GM19397 (cell line): ENCODE results near the gene DUSP28.
"Not testable (repeated sequence)": the region's sequence is repeated elsewhere in the genome, so short reads cannot be mapped to it uniquely, and the experiment has no call there.

Experiments used
- ATAC-seq: cut with Tn5 transposase; IDR thresholded peaks from one replicate; pipeline ENCODE4 v1.9.1; 2021; ENCODE audit warnings: mild to moderate bottlenecking, moderate library complexity; ENCODE audit not compliant: unreplicated experiment

DUSP28 gene

GRCh38 chr2:240526521-240526920, 33.6 kb upstream of the DUSP28 start:
- no peak for ATAC-seq

GRCh38 chr2:240527153-240527750, 32.9 kb upstream of the DUSP28 start:
- ATAC-seq, result no peak

GRCh38 chr2:240528406-240529040, 31.6 kb upstream of the DUSP28 start:
- ATAC-seq, result no peak

- no peak for ATAC-seq
These were observed 30.7 kb upstream of the DUSP28 start for GRCh38 chr2:240529344-240529999.

GRCh38 chr2:240530181-240530580, 30.0 kb upstream of the DUSP28 start:
- no peak for ATAC-seq

GRCh38 chr2:240531038-240531437, 29.1 kb upstream of the DUSP28 start:
- ATAC-seq, result no peak

GRCh38 chr2:240532031-240532775, 28.0 kb upstream of the DUSP28 start:
- no peak for ATAC-seq

GRCh38 chr2:240538031-240538780, 22.0 kb upstream of the DUSP28 start:
- ATAC-seq, result no peak

GRCh38 chr2:240539101-240539500, 21.1 kb upstream of the DUSP28 start:
- ATAC-seq, result not testable (repeated sequence)

GRCh38 chr2:240539906-240540305, 20.3 kb upstream of the DUSP28 start:
- no peak for ATAC-seq

- ATAC-seq, result no peak
These were observed 8.9 kb upstream of the DUSP28 start for GRCh38 chr2:240551288-240551687.

GRCh38 chr2:240551811-240552210, 8.3 kb upstream of the DUSP28 start:
- ATAC-seq, result no peak

GRCh38 chr2:240553956-240554480, 6.1 kb upstream of the DUSP28 start:
- ATAC-seq, result no peak

- no peak for ATAC-seq
These were observed 5.2 kb upstream of the DUSP28 start for GRCh38 chr2:240554767-240555493.

- no peak for ATAC-seq
These were observed 4.5 kb upstream of the DUSP28 start for GRCh38 chr2:240555541-240556250.

GRCh38 chr2:240556553-240557100, 3.5 kb upstream of the DUSP28 start:
- no peak for ATAC-seq

- ATAC-seq, result no peak
These were observed 2.9 kb upstream of the DUSP28 start for GRCh38 chr2:240557101-240557751.

- ATAC-seq, result no peak
These were observed 2.3 kb upstream of the DUSP28 start, which contains the start of gene ANKMY1 for GRCh38 chr2:240557808-240558207. TSS of gene ANKMY1 (minus strand) at chr2:240557988. CDS start at chr2:240557335, 653 bp downstream.
